22Rv1 (cell line): Measurements from ENCODE around the gene SLC49A3.

Source experiments
- ZFX ChIP-seq: fragments of 450-650 bp; IDR thresholded peaks from 2 replicates; pipeline ENCODE4 v1.6.1; 2017; ENCODE audit warnings: antibody characterized with exemption, borderline replicate concordance
- TF ChIP-seq, protein P1 (sequence below): fragments of 450-650 bp; IDR thresholded peaks from 2 replicates; pipeline ENCODE4 v1.5.1; 2017; ENCODE audit warnings: mild to moderate bottlenecking

DNA sequence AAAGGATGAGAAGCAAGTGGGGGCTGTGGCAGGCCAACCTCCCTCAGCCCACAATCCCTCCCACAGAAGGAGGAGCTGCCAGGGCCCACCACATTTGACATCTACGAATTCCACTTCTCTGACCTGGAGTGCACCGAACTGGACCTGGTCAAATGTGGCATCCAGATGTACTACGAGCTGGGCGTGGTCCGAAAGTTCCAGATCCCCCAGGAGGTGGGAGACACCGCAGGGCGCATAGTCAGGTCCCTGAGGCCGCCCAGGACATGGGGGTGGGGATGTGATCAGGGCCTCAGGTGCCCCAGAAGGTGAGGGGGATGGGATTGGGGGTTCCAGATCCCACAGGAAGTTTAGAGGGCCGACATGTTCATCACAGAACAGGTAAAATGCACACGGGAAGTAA is 28.6 kb downstream of the SLC49A3 start:
- TF ChIP-seq, protein P1, sequence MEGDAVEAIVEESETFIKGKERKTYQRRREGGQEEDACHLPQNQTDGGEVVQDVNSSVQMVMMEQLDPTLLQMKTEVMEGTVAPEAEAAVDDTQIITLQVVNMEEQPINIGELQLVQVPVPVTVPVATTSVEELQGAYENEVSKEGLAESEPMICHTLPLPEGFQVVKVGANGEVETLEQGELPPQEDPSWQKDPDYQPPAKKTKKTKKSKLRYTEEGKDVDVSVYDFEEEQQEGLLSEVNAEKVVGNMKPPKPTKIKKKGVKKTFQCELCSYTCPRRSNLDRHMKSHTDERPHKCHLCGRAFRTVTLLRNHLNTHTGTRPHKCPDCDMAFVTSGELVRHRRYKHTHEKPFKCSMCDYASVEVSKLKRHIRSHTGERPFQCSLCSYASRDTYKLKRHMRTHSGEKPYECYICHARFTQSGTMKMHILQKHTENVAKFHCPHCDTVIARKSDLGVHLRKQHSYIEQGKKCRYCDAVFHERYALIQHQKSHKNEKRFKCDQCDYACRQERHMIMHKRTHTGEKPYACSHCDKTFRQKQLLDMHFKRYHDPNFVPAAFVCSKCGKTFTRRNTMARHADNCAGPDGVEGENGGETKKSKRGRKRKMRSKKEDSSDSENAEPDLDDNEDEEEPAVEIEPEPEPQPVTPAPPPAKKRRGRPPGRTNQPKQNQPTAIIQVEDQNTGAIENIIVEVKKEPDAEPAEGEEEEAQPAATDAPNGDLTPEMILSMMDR, result no peak
- TF ChIP-seq ZFX, result no peak
